Right lung (tissue), 5 donors: ENCODE results near the gene RCAN2. TPM values are rescaled to one million over a fixed set of nuclear protein-coding genes. Genes with fewer than 3 reads are reported as not detected.

Source experiments
- DNase-seq, 2 donors: peaks; one replicate each; pipeline ENCODE4 v3.0.0-alpha.2; 2013
- polyA plus RNA-seq, 5 donors: library from polyadenylated mRNA; unstranded; fragments of 120-200 nt; gene quantifications; one replicate each; pipeline versions ENCODE4 v1.2.1 to v1.2.3, GENCODE V29; 2013; ENCODE audit warnings: inconsistent platforms in 1 of 5, low replicate concordance in 1 of 5; ENCODE audit not compliant: insufficient read length in 5 of 5, insufficient read depth in 1 of 5

RCAN2 gene
- polyA plus RNA-seq, 5 donors, result 2.4 to 3.3 (median 2.9) TPM

GRCh38 chr6:46491628-46492547 is 639 bp upstream of the RCAN2 start:
- DNase-seq, result peak; percentile 29 to 43

DNA sequence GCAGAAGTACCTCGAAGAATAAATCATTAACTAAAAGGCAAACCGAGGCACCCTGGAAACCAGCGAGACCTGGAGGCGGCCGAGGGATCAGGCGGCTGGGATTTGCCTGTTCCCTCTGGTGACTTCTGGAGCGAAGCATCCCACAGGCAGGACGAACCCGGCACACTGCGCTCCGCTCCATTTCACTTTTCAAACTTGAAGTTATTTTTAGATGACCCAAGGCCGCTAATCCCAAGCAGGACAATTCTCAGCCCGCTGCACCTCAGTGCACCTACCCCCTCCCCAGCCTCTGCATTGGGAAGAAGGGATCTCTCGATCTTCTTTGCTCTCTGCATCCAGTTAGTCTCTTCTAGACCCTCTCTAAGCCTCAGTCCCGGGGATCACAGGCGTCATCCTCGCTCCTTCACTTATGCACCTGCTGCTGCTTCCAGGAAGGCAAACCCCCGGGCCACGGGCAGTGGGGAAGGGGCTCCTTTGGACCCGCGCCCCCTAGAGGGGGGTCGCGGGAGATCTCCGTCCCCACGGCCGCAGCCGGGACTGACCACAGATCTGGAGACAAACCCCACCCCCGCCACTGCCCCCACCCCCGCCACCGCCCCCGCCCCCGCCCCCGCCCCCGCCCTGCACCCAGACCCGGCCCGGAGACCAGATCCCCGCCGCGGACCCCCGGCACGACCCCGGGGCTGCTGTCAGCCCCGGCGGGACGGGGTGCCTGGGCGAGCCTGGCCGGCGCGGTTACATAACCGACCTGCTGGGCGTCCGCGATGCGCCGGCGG is 636 bp downstream of the RCAN2 start:
- DNase-seq, result peak in 1 of 2 donors; percentile 13

GRCh38 chr6:46486181-46486580 is 5.1 kb downstream of the RCAN2 start:
- no peak for DNase-seq

DNA sequence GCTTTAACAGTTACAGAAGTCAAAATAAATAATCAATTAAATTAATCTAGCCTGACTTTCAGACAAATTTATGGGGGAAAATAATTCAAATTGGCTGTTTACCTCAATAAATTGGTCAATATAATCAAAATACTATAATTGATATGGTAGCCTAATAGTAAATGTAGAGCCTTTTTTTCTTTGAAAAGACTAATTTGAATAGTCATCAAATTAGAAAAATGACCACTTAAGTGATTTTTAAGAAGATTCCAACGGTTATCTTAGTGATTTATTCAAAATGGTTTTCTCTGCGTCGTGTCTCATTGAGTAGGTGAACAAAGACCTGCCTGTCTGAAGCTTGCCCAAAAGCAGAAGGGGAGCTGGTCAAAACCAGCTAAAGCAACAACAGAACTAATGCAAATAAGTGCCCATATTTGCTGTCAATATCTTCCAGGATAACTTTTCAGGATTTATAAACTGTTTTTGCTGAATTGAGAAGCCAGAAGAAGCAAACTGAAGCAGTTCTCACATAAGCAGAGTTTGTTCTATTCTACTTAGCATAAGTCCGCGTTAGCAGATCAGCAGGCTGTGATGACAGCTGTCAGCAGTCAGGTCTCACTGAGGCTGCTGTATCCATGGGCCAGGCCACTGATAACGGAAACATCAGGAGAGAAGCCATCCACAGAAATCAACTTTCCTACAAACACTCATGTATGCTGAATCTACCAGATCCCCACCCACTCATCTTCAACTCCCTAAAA is 7.0 kb downstream of the RCAN2 start:
- peak in 1 of 2 donors; percentile 14 for DNase-seq

DNA sequence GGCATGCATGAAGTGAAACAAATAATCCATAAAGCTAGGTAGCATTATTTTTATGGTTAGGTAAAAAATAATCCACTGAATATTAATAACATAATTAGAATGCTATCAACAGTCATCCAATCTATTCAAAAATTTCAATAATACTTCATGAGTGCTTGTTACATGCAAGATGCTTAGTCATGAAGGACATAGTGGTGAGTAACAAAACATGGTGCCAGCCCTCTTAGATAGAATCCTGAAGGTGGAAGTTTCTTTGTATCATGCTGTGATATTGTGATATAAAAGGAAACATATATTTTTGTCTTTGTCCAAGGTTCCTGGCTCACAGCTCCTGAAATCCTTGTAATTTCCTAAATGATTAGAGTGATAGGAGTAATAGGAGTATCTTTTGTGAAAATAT is 14.9 kb downstream of the RCAN2 start:
- DNase-seq, result no peak

- DNase-seq, result no peak
Observed at GRCh38 chr6:46473881-46474280, 17.4 kb downstream of the RCAN2 start.

DNA sequence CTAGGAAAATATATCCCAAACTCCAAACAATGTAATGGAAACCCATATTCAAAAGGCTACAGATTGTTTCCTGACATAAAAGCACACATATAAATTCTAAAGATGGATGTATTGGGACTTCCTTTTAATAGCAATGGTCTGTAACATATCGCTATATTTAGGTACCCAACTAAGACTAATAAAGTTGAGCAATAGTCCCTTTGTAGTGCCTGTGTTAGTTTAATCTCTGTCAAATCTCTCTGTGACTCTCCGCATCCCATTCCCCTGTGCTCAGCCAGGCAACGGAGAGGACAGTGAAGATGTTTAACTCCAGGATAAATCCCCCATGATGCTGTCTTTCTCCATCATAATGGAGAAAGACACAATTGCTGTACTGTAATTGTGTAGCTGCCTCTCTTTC is 19.0 kb downstream of the RCAN2 start:
- DNase-seq, result no peak

DNA sequence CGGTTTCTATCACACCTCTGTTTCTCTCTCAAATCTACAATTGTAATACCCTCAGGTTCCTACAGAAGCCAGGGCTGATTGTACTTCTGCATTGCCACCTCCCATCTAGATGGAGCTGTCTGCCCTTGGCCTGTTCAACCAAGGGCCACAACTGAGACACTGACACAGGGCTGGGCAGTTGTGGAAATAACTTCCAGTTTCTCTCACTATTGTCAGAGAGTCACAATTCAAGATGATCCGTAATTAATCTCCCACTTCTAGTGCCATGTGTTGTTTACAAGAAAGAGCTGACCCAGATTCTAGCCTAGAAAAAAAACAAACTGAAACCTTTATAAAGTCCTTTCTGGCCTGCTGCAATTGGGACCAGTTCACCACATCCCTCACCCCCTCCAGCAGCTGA is 22.2 kb downstream of the RCAN2 start:
- no peak for DNase-seq

- no peak for DNase-seq
Observed at GRCh38 chr6:46468403-46469010, 22.7 kb downstream of the RCAN2 start.

DNA sequence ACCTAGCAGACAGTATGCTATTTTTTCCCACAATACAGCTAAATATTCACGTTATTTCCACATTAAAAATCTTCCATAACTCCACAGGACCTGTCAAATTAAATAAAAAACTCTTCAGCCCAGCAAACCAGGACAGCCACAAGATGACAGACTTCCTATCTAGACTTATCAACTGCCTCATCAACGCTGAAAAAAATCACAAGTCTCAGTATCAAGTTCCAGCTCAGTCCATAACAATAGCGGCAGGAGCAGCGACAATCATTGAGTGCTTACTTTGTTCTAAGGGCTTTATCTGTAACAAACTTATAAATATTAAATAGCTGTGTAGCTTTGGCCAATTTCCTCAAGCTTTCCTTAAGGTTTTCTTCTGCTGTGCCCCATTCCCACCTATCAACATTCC is 24.7 kb downstream of the RCAN2 start:
- no peak for DNase-seq

- DNase-seq, result no peak
Observed at GRCh38 chr6:46465294-46466165, 25.7 kb downstream of the RCAN2 start.

GRCh38 chr6:46456297-46456696 is 35.0 kb downstream of the RCAN2 start:
- no peak for DNase-seq

DNA sequence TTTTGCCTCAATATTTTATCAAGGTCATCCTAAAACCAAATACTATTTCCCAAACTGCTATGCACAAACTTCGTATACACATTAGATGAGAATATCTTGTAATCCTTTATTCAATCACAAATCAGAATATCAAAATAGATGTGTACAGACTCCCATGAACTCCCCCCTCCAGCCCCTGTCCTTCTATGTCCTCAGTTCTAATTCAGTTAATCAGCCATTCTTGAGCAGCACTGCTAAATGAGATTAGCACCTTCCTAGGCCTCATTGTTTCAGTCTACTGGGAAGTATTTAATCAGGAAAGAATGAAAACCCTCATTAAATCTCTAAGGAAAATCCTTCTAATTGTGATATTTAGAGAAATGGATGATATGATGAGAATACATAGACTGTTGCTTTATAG is 36.6 kb downstream of the RCAN2 start:
- DNase-seq, result no peak

- DNase-seq, result no peak
Observed at GRCh38 chr6:46453741-46454316, 37.4 kb downstream of the RCAN2 start.

GRCh38 chr6:46453216-46453615 is 38.0 kb downstream of the RCAN2 start:
- DNase-seq, result no peak

DNA sequence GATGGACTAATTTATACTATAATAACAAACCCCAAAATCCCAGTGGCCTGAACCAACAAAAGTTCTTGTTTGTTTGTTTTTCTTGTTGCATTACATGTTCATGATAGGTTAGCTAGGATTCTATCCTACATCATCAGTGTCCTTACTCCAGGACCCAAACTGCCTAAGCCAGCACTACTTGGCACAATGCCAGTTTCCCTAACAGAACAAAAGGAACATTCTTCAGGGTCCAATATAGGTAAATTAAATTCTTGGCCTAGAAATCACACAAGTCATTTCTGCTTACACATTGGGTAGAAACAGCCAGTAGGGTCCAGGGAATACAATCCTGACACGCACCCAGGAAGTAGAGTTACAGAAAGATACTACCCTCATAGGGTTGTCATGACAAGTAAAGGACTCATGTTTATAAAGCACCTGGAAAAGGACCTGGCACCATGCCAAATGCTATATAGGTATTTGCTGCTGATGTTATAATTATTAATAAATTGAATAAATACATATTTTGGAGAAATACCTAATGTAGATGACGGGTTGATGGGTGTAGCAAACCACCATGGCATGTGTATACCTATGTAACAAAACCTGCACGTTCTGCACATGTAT is 38.8 kb downstream of the RCAN2 start:
- no peak for DNase-seq

- DNase-seq, result no peak
Observed at GRCh38 chr6:46451343-46451742, 39.9 kb downstream of the RCAN2 start.

GRCh38 chr6:46444772-46445454 is 46.3 kb downstream of the RCAN2 start:
- DNase-seq, result no peak

GRCh38 chr6:46443623-46444022 is 47.6 kb downstream of the RCAN2 start:
- no peak for DNase-seq
